Fibroblast of skin of left biceps (primary cell): ENCODE results near the gene GP1BB.
"Not testable (repeated sequence)": the region's sequence is repeated elsewhere in the genome, so short reads cannot be mapped to it uniquely, and the experiment has no call there.

Experiments used
- DNase-seq, 2 experiments: peaks; one replicate each; pipeline ENCODE4 v3.0.0-alpha.2; 2013; ENCODE audit warnings: low read depth in 2 of 2

GP1BB gene

DNA sequence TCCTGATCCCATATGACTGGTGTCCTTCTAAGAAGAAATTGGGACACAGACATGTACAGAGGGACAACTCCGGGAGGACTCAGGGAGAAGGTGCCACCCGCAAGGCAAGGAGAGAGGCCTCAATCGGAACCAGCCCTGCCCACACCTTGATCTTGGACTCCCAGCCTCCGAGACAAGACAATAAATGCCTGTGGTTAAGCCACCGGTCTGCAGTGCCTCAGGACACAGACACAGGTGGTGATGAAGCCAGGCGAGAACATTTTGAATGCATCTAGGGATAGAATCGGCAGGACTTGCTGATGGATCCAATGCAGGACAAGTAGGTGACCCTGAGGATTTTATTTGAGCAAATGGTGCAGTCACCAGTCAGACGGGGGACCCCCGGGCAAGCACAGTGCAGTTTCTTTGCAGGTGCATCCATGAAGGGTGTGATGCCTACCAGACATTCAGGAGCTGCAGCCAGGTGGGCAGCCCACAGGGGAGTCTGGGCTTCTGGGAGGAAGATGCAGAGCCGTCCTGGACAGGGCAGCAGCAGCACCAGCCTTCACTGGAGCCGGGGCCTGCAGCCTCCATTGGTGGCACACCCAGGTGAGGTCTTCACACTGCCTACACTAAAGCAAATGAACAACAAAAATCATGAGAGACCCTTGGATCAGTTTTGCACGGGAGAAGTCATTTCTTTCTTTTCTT is 29.2 kb upstream of the GP1BB start:
- no peak for DNase-seq

DNA sequence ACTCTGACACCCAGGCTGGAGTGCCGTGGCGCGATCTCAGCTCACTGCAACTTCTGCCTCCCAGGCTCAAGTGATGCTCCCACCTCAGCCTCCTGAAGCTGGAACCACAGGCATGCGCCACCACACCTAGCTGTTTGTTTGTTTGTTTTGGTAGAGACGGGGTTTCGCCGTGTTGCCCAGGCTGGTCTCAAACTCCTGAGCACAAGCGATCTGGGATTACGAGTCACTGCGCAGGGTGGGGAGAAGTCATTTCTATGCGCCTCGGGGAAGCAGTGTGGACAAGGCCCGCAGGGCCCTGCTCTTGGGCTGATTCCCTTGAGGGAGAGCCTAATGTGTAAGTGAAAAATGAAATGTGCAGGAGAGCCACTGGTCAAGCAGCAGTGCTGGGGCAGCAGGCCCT is 28.6 kb upstream of the GP1BB start:
- no peak for DNase-seq

DNA sequence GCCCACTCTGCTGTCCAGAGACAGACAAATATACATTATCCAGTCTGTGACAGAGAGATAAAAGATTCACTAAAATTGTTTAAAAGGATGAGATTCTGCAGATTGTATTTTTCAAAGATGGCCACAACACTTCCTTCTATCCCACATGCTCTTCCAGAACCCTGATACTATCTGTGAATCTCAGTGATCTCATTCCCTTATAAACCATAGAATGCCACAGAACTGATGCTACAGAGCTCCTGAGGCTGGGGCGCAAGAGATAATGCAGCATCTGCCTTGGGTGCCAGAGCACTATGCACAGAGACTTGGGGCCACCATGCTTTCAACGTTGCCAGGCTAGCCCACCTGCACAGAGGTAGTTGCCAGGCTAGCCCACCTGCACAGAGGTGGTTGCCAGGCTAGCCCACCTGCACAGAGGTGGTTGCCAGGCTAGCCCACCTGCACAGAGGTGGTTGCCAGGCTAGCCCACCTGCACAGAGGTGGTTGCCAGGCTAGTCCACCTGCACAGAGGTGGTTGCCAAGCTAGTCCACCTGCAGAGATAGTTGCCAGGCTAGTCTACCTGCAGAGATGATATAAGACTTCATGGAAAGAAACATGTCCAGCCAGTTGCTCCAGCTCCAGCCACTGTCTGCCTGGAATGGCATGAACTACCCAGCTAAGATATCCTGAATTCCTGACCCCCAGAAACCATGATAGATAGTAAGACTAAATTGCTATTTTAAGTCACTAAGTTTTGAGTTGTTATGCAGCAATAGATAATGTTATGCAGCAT is 26.6 kb upstream of the GP1BB start:
- no peak for DNase-seq

DNA sequence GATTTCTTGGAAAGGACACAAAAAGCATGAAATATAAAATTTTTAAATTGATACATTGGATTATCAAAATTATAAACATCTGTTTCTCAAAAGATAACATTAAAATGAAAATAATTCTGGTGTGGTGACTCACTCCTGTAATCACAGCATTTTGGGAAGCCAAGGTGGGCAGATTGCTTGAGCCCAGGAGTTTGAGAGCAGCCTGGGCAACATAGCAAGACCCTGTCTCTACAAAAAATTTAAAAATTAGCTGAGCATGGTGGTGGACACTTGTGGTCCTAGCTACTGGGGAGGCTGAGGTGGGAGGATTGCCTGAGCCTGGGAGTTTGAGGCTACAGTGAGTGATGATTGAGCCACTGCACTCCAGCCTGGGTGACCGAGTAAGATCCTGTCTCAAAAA is 25.5 kb upstream of the GP1BB start:
- DNase-seq = not testable (repeated sequence)

DNA sequence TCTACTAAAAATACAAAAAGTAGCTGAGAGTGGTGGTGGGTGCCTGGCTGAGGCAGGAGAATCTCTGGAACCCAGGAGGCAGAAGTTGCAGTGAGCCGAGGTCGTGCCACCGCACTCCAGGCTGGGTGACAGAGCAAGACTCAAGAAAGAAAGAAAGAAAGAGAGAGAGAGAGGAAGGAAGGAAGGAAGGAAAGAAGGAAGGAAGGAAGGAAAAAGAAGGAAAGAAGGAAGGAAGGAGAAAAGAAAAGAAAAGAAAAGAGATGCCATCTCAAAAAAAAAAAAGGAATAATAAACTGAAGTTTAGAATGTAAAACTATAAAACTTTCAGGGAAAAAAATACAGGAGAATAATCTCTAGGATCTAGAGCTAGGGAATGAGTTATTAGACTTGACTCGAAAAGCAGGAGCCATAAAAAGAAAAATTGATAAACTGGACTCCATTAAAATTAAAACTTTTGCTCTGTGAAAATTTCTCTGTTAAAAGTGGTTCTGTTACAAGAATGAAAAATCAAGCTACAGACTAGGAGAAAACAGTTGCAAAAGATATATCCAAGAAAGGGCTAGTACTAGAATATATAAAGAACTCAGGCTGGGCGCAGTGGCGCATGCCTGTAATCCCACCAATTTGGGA is 22.4 kb upstream of the GP1BB start:
- no peak for DNase-seq

DNA sequence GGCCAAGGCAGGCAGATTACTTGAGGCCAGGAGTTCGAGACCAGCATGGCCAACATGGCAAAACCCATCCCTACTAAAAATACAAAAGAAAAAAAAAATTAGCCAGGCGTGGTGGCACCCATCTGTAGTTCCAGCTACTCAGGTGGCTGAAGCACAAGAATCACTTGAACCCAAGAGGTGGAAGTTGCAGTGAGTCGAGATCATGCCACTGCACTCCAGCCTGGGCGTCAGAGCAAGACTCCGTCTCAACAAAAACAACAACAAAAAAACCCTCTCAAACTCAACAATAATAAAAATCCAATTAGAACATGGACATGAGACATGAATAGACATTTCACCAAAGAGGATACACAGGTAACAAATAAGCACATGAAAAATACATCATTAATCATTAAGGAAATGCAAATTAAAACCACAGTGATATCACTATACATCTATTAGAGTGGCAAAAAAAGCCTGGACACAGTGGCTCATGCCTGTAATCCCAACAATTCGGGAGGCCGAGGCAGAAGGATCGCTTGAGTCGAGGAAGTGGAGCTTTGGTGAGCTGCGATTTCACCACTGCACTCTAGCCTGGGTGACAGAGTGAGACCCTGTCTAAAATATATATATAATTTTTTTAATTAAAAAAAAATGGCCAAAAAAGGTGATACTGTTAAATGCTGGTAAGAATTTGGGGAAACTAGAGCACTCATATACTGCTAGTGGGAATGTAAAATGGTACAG is 21.8 kb upstream of the GP1BB start:
- no peak for DNase-seq

DNA sequence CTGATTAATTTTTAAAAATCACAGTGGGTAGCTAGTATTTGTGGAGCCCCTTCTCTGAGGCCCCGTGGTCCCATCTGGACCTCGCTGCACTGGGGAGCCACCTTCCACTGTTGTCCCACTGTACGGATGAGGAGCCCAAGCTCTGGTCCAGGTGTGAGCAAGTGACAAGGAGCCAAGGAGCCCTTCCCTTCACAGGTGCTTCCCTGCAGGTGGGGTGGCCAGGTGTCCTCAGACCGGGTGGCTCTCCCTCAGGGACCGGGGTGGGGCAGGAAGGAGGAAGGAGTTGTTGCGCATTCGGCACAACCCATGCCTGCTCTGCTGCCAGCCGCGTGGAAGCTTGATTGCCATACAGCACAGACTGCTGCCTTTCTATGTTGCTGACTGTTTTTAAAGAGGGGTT is 19.5 kb upstream of the GP1BB start:
- DNase-seq = no peak

DNA sequence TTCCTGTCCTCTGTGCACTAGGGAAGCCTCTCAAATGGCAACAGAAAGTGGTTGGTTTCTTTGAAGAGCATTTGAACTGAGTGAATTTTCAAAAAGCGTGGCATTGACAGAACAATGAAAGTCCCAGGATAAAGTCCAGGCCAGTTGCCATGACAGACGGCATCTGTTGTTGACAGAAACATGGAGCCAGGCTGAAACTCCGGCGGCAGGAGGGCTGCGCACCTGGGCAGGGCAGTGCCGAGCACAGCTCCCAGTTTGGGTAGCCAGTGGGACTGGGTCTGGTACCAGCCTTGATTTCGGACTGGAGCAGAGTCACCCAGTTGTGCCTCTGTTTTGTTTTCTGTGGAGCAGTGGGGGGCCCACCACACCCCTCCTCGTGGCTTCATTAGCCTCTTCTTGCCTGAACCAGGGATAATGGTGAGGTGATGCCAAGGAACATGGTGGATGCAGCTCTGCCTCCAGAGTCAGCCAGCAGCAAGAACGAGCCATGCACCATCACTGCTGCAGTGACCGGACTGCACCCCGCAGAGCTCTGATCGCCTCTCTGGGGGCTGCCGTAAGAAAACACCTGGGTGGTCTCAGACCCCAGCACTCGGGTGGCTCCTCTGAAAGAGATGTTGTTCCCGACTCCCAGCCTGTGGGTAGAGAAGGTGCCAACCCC is 18.9 kb upstream of the GP1BB start:
- DNase-seq = no peak

DNA sequence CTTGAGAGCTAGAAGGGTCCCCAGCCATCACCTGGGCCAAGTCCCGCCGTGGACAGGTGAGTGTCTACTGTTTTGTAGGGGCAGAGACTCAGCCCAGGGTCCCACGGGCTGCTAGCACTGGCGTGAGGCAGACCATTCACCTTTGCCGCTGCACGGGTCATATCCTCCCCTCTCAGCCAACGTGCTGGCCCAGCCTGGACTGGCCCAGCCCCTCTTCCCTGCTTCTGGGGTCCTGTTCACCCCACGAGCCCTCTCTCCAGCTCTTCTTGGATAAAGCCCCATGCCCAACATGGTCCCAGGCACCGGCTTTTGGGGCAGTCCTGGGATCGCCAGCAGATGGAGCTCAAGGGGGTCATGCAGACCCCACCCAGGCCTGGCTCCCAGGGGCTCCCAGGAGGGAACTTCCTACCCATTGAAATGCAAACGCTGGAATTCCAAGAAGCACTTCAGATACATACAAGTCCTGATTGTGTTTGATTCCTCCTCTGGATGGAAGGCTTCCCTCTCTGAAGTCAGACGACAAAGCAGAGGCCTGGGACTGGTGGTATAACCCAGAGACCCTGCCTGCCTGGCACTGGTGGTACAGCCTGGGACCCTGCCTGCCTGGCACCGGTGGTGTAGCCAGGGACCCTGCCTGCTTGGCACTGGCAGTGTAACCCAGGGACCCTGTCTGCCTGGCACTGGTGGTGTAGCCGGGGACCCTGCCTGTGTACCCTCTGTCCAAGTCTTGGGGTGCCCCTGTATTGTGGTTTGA is 18.0 kb upstream of the GP1BB start:
- no peak for DNase-seq

DNA sequence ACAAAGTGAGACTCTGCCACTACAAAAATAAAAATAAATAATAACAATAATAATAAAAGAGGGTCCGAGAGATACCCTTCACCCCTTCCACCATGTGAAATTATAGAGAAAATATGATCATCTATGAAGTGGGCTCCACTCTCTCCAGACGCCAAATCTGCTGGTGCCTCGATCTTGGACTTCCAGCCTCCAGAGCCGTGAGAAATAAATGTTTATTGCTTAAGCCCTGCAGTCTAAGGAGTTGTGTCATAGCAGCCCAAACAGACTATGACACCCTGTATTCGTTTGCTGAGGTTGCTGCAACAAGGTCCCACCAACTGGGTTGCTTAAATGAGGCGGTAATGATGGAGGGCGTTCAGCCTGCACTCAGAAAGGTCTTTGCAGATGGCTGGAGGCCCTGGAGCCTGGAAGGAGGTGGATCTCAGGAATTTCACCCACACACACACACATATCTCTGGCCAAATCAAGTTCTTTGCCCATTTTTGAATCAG is 16.6 kb upstream of the GP1BB start:
- no peak for DNase-seq

DNA sequence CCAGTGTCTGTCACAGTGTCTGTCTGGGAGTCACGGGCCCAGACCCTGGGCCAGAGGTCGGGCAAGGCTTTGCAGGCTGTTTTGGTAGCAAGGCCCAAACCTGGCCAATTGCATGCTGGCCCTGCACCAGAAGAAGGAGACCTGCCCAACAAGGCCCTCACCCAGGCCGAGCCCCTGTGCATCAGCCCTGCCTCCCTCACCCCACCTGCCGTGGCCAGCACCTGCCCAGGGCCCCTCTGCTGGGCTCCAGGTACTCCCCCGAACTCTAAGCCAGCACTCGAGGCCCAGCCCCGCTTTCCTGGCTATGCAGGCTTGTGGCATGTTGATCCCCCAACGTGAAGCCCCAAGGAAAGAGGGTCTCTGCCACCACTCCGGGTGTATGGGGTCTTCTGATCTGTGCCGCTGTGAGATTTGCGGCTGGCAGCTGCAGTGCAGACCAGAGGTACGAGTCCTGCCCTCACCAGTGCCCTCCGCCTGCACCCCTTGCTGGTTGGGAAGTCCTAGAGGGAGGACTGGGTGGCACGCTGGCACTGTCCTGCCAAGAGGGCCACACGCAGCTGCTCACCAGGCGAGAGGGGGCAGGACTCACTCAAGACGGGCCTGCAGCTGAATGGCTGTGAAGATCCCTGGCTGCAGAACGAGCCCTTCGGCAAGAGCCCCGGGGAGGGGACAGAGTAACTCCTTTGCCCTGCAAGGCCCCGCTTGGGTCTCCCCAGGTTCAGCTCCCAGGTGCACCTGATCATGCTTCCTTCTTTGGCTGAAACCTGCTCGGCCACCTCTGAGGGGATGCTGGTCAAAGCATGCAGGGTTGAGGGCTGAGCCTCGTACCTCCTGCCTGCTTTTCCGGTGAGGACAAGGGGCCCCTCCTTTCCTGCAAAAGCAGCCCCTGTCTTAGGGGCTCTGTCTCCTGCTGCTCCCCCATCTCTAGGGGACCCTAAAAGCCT is 15.7 kb upstream of the GP1BB start:
- no peak for DNase-seq

DNA sequence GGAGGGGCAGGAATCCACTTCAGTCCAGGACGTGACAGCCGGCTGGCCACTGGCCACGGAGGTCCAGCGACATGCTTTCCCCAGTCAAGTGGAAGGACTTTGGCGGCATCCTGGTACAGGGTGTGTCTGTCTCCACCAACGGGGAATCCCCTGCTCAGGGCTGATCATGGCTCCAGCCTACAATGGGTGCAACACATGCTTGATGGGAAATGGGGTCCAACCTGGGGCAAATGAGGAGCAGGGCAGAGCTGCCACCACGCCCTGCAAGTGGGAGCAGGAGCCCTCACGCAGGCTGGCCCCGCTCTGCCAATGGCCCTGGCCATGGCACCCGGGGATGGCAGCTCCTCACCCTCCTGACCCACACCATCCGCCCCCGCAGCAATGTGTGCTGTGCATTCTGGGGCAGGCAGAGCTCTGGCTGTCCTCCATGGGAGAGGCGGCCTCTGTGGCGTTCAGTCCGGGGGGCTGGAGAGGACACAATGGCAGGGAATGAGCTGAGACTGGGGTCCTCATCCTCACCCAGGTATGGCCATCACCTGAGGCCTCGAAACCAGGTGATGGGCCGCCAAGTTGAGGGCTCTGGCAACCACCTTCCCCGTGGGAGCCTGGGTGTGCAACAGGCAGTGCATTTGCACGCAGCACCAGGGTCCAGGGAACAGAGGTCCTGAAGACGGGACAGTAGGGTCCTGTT is 14.9 kb upstream of the GP1BB start:
- DNase-seq = no peak

DNA sequence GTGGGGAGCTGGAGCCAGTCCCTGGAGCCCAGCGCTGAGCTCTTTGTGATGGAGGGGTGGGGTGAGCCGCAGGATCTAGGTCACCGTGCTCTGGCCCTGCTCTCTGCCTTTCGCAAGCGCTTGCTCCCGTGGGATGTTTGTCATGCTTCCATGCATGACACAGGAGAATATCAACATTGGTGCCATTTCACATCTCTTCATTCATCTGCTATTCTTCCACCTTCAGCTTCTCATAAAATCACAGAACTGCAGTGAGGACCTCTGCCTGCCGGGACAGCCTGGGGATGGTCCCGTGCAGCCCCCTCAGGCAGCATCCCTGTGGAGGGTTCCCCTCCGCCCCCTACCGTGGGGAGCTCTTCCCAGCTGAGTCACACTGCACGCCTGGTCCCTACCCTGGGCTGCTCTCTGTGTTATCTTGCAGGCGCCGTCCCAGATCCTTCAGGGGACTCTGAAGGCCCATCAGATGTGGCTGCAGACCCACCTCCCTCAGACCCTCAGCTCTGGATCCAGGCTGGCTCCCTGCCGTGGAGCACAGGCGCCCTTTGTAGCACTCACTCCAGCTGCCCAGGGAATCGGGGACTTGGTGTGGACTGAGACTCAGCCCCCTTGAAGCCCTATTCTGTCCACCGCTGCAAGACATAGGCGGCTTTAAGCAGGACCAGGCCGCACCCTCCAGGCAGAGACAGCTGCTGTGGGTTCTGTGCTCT is 14.1 kb upstream of the GP1BB start:
- no peak for DNase-seq

DNA sequence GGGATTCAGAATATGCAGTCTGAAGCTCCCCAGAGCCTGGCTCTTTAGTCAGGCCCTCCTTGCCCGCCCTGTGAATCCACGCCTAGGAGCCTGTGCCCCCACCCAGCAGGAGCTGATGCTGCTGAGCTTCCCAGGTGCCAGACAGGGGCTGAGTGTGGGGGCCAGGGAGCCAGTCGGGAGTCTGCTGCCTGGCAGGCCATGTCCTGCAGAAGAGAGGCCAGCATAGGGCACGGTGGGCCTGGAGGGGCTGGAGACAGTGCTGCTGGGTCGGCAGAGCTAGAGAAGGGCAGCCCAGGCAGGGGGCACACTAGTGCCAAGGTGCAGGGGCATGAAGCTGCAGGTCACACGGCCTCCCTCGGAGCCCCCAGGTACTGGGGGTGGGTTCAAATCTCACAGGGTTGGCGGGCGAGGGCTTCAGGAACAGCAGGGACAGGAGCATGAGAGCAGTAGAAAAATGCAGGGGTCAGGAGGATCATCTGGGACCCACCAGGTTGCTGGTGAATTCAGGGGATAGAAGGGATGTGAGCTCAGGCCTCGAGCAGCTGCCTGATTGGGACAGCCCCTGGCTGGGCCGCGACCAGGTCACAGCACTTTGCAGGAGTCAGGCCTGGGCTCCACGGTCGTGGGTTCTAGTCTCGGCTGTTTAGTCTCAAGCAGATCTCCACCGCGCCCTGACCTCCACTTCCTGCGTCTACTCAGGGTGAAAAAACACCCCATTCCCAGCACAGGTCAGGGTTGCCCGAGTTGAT is 13.1 kb upstream of the GP1BB start:
- DNase-seq = no peak

DNA sequence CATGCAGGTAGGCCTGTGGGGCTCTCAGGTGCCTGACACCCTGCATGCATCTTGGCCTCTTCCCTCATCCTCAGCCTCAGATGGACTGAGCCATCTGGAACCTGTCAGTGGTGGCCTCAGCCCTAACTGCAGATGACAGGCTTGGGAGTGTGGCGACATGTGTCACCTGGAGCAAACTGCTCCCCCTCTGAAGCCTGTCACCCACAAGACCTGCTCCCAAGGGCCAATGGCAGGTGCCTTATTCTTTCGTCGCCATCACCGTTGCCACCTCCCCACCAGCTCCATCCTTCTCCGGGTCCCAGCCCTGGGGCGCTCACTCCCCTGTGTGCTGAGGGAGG is 12.6 kb upstream of the GP1BB start:
- no peak for DNase-seq

DNA sequence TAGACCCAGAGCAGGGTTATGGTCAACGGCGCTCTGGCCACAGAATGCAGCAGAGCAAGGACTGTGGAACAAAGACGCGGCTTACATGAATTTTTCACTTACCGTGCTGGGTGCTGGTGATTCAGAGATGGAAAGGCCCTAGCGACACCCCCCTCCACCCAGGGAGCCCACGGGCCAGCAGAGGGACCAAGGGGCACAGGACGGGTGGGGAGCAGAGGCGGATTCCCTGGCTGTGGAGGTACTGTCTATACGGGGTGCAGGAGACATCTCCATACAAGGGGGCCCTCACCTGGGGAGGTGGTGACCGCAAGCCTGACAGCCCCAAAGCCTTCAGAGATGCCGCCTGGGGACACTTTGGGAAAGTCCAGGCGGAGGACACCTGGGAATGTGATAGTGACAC is 10.1 kb upstream of the GP1BB start:
- DNase-seq = no peak

DNA sequence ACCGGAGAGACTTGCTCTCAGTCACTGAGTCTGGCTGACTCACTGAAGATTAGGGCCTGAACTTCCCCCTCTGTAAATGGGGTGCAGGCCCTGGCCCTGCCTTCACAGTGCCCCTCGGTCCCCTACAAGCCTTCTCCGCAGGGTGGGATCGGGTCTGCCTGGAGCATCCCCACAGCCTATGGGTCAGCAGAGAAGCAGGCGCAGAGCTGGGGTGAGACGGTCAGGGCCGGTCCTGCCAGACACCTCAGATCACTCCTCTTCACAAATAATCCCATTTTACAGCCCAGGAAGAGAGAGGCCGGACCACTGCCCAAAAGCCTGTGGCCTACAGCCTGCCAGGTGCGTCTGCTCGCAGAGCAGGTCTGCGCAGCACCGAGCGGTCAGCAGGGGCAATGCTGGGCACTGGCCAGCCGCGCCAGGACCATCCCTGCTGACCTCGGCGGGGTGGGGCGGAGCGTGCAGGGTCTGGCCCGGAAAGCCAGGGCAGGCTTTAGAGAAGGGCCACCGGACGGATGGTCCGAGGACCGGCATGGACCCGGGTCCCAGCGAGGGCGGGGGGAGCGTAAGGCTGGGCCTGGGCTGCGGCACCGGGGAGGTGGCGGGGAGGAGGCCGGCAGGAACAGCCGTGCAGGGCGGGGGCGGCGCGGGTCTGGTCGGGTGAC is 9.6 kb upstream of the GP1BB start:
- no peak for DNase-seq
